ENCODE results near the gene MGLL.
A peak's percentile ranks its signal among the peaks of the same experiment; 100 is the strongest.

Gene MGLL

GRCh38 chr3:127751163-127751621 is 71.1 kb downstream of the MGLL start:
- DNase-seq, result no peak

- peak; percentile 84 for DNase-seq
Observed at GRCh38 chr3:127750226-127751031, 71.9 kb downstream of the MGLL start.

- DNase-seq, result no peak
Observed at GRCh38 chr3:127749787-127750225, 72.5 kb downstream of the MGLL start.

GRCh38 chr3:127749361-127749760 is 73.0 kb downstream of the MGLL start:
- DNase-seq, result no peak

GRCh38 chr3:127748754-127749327 is 73.5 kb downstream of the MGLL start:
- no peak for DNase-seq

- peak; percentile 97 for DNase-seq
Observed at GRCh38 chr3:127747751-127748521, 74.4 kb downstream of the MGLL start.

- no peak for DNase-seq
Observed at GRCh38 chr3:127747066-127747465, 75.2 kb downstream of the MGLL start.

GRCh38 chr3:127746400-127747057 is 75.8 kb downstream of the MGLL start:
- DNase-seq, result no peak

- no peak for DNase-seq
Observed at GRCh38 chr3:127745656-127746399, 76.5 kb downstream of the MGLL start.

GRCh38 chr3:127744875-127745274 is 77.4 kb downstream of the MGLL start:
- DNase-seq, result no peak

- DNase-seq, result no peak
Observed at GRCh38 chr3:127744253-127744815, 78.0 kb downstream of the MGLL start.

- DNase-seq, result no peak
Observed at GRCh38 chr3:127743351-127744252, 78.7 kb downstream of the MGLL start.

GRCh38 chr3:127742580-127742979 is 79.7 kb downstream of the MGLL start:
- DNase-seq, result no peak

- DNase-seq, result no peak
Observed at GRCh38 chr3:127741690-127742089, 80.6 kb downstream of the MGLL start.

GRCh38 chr3:127741246-127741645 is 81.1 kb downstream of the MGLL start:
- DNase-seq, result no peak

GRCh38 chr3:127740136-127740915 is 82.0 kb downstream of the MGLL start:
- no peak for DNase-seq

- DNase-seq, result peak; percentile 38
Observed at GRCh38 chr3:127739347-127740135, 82.8 kb downstream of the MGLL start.

- DNase-seq, result peak; percentile 81
Observed at GRCh38 chr3:127738192-127738840, 84.0 kb downstream of the MGLL start.
